Uterus (tissue), 4 donors: ENCODE measurements around the gene GRK5. TPM values are rescaled to one million over a fixed set of nuclear protein-coding genes. Genes with fewer than 3 reads are reported as not detected.

Experiments
- DNase-seq, 2 donors: peaks; one replicate each; pipeline ENCODE4 v3.0.0-alpha.2; 2019 to 2020
- H3K27ac ChIP-seq, 2 donors: fragments of 200-600 bp; sonication (generic); 1 replicate in 1 of 2; 2 replicates in 1 of 2; pipeline ENCODE4 v1.5.1; 2016 to 2018
- H3K27me3 ChIP-seq, 2 donors: fragments of 200-600 bp; sonication (generic); one replicate each; pipeline ENCODE4 v1.5.1; 2018 to 2019; ENCODE audit warnings: control low read depth in 1 of 2
- H3K36me3 ChIP-seq, 2 donors: fragments of 200-600 bp; sonication (generic); one replicate each; pipeline ENCODE4 v1.5.1; 2019; ENCODE audit warnings: control low read depth in 1 of 2
- H3K4me1 ChIP-seq, 2 donors: fragments of 200-600 bp; sonication (generic); one replicate each; pipeline ENCODE4 v1.5.1; 2018 to 2019; ENCODE audit warnings: control low read depth in 1 of 2
- H3K4me3 ChIP-seq, 2 donors: fragments of 200-600 bp; sonication (generic); 1 replicate in 1 of 2; 2 replicates in 1 of 2; pipeline ENCODE4 v1.5.1; 2018 to 2019; ENCODE audit warnings: mild to moderate bottlenecking in 1 of 2
- H3K9me3 ChIP-seq, 2 donors: fragments of 200-600 bp; sonication (generic); one replicate each; pipeline ENCODE4 v1.5.1; 2019; ENCODE audit warnings: control low read depth in 1 of 2
- CTCF ChIP-seq, 4 experiments: fragments of 200-600 bp in 2 of 4; fragments of 450-650 bp in 2 of 4; sonication (generic) in 2 of 4; IDR thresholded peaks; one replicate each; pipeline ENCODE4 v1.5.1; 2016 to 2019; ENCODE audit warnings: antibody characterized with exemption in 4 of 4, mild to moderate bottlenecking in 2 of 4, moderate library complexity in 1 of 4
- POLR2A ChIP-seq, 2 donors: fragments of 450-650 bp; IDR thresholded peaks; one replicate each; pipeline ENCODE4 v1.6.1; 2016; ENCODE audit warnings: antibody characterized with exemption in 2 of 2, mild to moderate bottlenecking in 1 of 2, moderate library complexity in 1 of 2
- intact Hi-C: fragments of 100-400 bp; cut with DNase I; formaldehyde crosslinking; loops from one replicate; pipeline ENCODE4 v1.15.1; 2023; ENCODE audit warnings: low total_unique reads
- total RNA-seq, 4 donors: library from RNA; depleted of rRNA in 3 of 4; stranded (reverse); fragments of >200 nt in 3 of 4; gene quantifications; one replicate each; pipeline versions ENCODE4 v1.1.0 to v1.2.4, GENCODE V29; 2014 to 2023
- donor health status: DM: yes; HTN: yes; CAD: no.

The GRK5 gene
- total RNA-seq, 4 donors from 2014 or later, result 11.6 to 34.6 (median 14.1) TPM

DNA sequence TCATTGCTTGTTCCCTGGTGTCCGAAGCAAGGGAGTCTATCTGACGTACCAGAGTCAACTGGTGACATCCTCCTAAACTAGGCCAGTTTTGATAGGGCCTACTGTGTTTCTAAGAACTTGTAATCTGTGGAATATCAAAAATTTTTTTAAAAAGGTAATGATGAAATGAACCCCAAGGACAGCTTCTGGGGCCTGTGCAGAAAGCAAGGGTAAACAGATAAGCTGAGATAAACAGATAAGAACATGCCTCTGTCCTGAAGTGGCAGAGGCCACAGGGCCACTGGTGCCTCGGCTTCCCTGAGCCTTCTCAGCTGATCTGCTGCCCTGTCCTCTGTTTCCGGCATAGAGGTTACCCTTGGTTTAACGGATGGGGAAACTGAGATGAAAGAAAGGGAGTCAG is 8.8 kb downstream of the GRK5 start:
- Histone ChIP-seq H3K4me3 (no peak overlapping the region), H3K27me3 (no peaks in the 10 kb centered on the region), H3K27ac (no peak overlapping the region), H3K36me3 (no peaks in the 10 kb centered on the region), H3K9me3 (no peaks in the 10 kb centered on the region), H3K4me1 (peaks cover 0 to 9% of the 10 kb centered on the region in 2 donors)
- no peak for DNase-seq
- TF ChIP-seq POLR2A (IDR thresholded peaks at IDR 0.05), result no peak
- no peak for TF ChIP-seq CTCF (IDR thresholded peaks at IDR 0.05)
- intact Hi-C loops, result no loop called here

- TF ChIP-seq CTCF (IDR thresholded peaks at IDR 0.05), result no peak
- TF ChIP-seq POLR2A (IDR thresholded peaks at IDR 0.05), result no peak
- intact Hi-C loops, result no loop called here
- no peaks in the 10 kb centered on the region for H3K36me3 ChIP-seq
- no peak for DNase-seq
- no peaks in the 10 kb centered on the region for H3K27me3 ChIP-seq
- H3K4me3 ChIP-seq, result no peak overlapping the region
- peaks cover 7 to 11% of the 10 kb centered on the region in 2 donors for H3K4me1 ChIP-seq
- H3K9me3 ChIP-seq, result no peaks in the 10 kb centered on the region
- H3K27ac ChIP-seq, result no peak overlapping the region
Observed at GRCh38 chr10:119217401-119217800, 10.0 kb downstream of the GRK5 start.

DNA sequence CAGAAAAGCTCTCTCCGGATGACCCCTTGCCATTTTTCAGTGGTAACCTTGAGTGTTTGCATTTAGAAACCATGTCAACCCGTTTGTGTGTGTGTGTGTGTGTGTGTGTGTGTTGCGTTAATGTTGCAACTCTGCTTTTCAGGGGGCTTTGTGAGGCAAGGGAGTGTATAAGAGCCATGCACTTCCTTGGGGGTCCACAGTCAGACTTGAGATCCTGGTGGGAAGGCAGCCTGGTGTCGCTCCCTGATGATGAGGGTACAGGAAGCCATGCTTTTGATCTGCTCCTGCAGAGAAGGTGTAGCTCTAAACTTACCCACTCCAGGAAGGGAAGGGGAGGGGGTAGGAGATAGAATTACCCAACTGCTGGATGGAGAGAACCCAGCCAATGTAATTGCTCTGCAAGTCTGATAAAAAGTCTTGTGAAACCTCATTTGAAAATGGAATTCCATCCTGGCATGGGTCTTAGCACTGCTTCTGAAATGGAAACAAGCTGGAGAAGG is 10.7 kb downstream of the GRK5 start:
- H3K4me1 ChIP-seq, result peaks cover 10 to 11% of the 10 kb centered on the region in 2 donors
- H3K36me3 ChIP-seq, result no peaks in the 10 kb centered on the region
- TF ChIP-seq CTCF (IDR thresholded peaks at IDR 0.05) (no peak), POLR2A (IDR thresholded peaks at IDR 0.05) (no peak)
- no peak overlapping the region for H3K4me3 ChIP-seq
- no peak overlapping the region for H3K27ac ChIP-seq
- intact Hi-C loops, result no loop called here
- peak in 1 of 2 donors; percentile 45 for DNase-seq
- no peaks in the 10 kb centered on the region for H3K27me3 ChIP-seq
- no peaks in the 10 kb centered on the region for H3K9me3 ChIP-seq

DNA sequence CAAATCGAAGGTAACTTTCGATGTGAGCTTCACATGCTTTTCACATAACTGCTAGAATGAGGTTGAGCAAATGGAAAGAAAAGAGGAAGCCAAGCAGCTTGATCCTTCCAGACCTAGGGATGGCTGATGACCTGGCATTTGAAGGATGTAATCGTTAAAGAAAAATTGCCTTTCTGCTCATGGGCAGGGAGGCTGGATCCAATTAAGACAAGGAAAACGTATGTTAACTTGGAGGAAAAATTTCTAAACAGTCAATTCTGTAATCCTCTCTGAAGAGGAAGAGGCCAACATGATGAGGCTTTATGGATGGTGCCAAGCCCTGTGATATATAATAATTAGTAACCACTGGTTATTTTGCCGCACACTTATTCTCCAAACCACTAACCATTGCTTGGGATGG is 12.5 kb downstream of the GRK5 start:
- TF ChIP-seq POLR2A (IDR thresholded peaks at IDR 0.05) (no peak), CTCF (IDR thresholded peaks at IDR 0.05) (no peak)
- Histone ChIP-seq H3K27me3 (no peaks in the 10 kb centered on the region), H3K4me1 (peaks cover 10 to 11% of the 10 kb centered on the region in 2 donors), H3K9me3 (no peaks in the 10 kb centered on the region), H3K4me3 (no peak overlapping the region), H3K36me3 (no peaks in the 10 kb centered on the region), H3K27ac (peak overlapping the region; percentile 49 to 59)
- intact Hi-C loops, result no loop called here
- no peak for DNase-seq

DNA sequence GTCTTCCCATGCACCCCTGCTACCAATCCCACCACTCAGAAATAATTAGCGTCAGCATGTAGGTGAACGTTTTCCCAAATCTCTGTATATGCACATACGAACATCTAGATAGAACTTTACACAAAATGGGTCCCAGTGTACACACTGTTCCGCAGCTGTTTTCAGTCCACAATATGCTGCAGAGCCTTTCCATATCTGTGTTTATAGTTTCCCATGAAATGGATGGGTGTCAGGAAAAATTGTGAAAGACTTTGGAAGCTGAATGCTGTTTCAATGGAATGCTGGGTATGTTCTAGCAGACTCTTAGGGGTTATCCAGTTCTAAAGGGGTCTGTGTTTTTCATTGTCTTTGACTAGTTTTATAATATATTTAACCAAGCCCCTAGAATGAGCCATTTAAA is 13.8 kb downstream of the GRK5 start:
- H3K4me3 ChIP-seq, result no peak overlapping the region
- peaks cover 10 to 11% of the 10 kb centered on the region in 2 donors for H3K4me1 ChIP-seq
- TF ChIP-seq CTCF (IDR thresholded peaks at IDR 0.05), result no peak
- TF ChIP-seq POLR2A (IDR thresholded peaks at IDR 0.05), result no peak
- no peak for DNase-seq
- no peaks in the 10 kb centered on the region for H3K27me3 ChIP-seq
- peak overlapping the region; percentile 44 to 59 for H3K27ac ChIP-seq
- intact Hi-C loops, result no loop called here
- no peaks in the 10 kb centered on the region for H3K36me3 ChIP-seq
- no peaks in the 10 kb centered on the region for H3K9me3 ChIP-seq
